HepG2 (cell line): ENCODE measurements around the gene ALDH3A2. TPM values are rescaled to one million over a fixed set of nuclear protein-coding genes. Genes with fewer than 3 reads are reported as not detected.

Experiments
- ATAC-seq: fragments of 200-7000 bp; cut with Tn5 transposase; 3 replicates; pipeline ENCODE4 v1.9.1; 2020; ENCODE audit warnings: mild to moderate bottlenecking, moderate library complexity
- BruUV-seq: library from RNA; stranded (reverse); fragments of 400-500 nt; replicated peaks from 2 replicates; lab custom pipeline; 2021; lab: Mats Ljungman, UMichigan
- CTCF ChIA-PET: fragments of 300-600 bp; formaldehyde crosslinking; extraction: SDS; loops from one replicate; lab custom pipeline; 2021; ENCODE audit warnings: low total read pairs, inconsistent platforms, low intra/inter-chr PET ratio; lab: Yijun Ruan, JAX
- POLR2A ChIA-PET: fragments of 350-600 bp; sonication (Branson Sonifier 250); formaldehyde crosslinking; loops from one replicate; lab custom pipeline; 2020; ENCODE audit warnings: antibody characterized with exemption, inconsistent platforms; lab: Yijun Ruan, JAX
- DNase-seq: peaks from one replicate; pipeline ENCODE4 v3.0.0-alpha.2; 2015; ENCODE audit warnings: low spot score
- FAIRE-seq: peaks from 3 replicates; lab custom pipeline; 2011; peaks lifted over from hg19 to GRCh38; lab: Jason Lieb, UNC
- H2AFZ ChIP-seq: one replicate; pipeline ENCODE4 v1.6.1; 2011; ENCODE audit warnings: low read length, inconsistent platforms
- H3K27ac ChIP-seq: fragments of 300-600 bp; 3 replicates; pipeline ENCODE4 v1.8.0; 2011; ENCODE audit warnings: mixed run types, mild to moderate bottlenecking, mixed read lengths, low read length, inconsistent platforms; ENCODE audit not compliant: insufficient read depth; ENCODE audit errors: extremely low read length
- H3K27me3 ChIP-seq, 2 experiments: fragments of 200-600 bp in 1 of 2; 2 replicates in 1 of 2; 3 replicates in 1 of 2; pipeline versions ENCODE4 v1.6.0 to v1.8.0; 2011; ENCODE audit warnings: low read length in 2 of 2, mild to moderate bottlenecking in 2 of 2, moderate library complexity in 2 of 2, inconsistent platforms in 1 of 2; ENCODE audit not compliant: insufficient read depth in 2 of 2, control insufficient read depth in 1 of 2
- H3K36me3 ChIP-seq, 2 experiments: fragments of 200-600 bp in 1 of 2; replicated peaks in 1 of 2; 2 replicates in 1 of 2; 3 replicates in 1 of 2; pipeline versions ENCODE4 v1.5.1 to v1.8.0; 2011; ENCODE audit warnings: low read length in 2 of 2, inconsistent platforms in 1 of 2; ENCODE audit not compliant: insufficient read depth in 2 of 2, control insufficient read depth in 1 of 2
- H3K4me1 ChIP-seq: 2 replicates; pipeline ENCODE4 v1.5.1; 2012; ENCODE audit warnings: low read length, inconsistent platforms; ENCODE audit not compliant: insufficient read depth
- H3K4me2 ChIP-seq: 2 replicates; pipeline ENCODE4 v1.6.0; 2011; ENCODE audit warnings: low read depth, low read length, inconsistent platforms
- H3K4me3 ChIP-seq, 3 experiments: fragments of 200-600 bp in 1 of 3; sonication (generic), shearing (Covaris generic) in 1 of 3; replicated peaks in 1 of 3; 2 replicates each; pipeline ENCODE4 v1.5.1; 2011 to 2016; ENCODE audit warnings: low read length in 3 of 3, inconsistent platforms in 2 of 3, low read depth in 2 of 3, mild to moderate bottlenecking in 2 of 3, control low read depth in 1 of 3, mixed read lengths in 1 of 3; ENCODE audit not compliant: insufficient read depth in 1 of 3
- H3K79me2 ChIP-seq: one replicate; pipeline ENCODE4 v1.6.1; 2011; ENCODE audit warnings: low read length, inconsistent platforms; ENCODE audit not compliant: insufficient read depth
- H3K9ac ChIP-seq: 2 replicates; pipeline ENCODE4 v1.6.0; 2011; ENCODE audit warnings: mild to moderate bottlenecking, low read depth, low read length, inconsistent platforms; ENCODE audit not compliant: insufficient read depth
- H3K9me3 ChIP-seq: 2 replicates; pipeline ENCODE4 v1.5.1; 2012; ENCODE audit warnings: mild to moderate bottlenecking, low read length
- H4K20me1 ChIP-seq: 2 replicates; pipeline ENCODE4 v1.6.0; 2011; ENCODE audit warnings: inconsistent platforms, mild to moderate bottlenecking, low read length, moderate library complexity; ENCODE audit not compliant: insufficient read depth
- CEBPB ChIP-seq: IDR thresholded peaks from 2 replicates; pipeline ENCODE4 v1.6.1; 2011; ENCODE audit warnings: low read depth, low read length, improper control_type of control experiment, borderline replicate concordance
- CEBPG ChIP-seq: IDR thresholded peaks from 2 replicates; pipeline ENCODE4 v1.6.1; 2016
- DBP ChIP-seq: sonication (generic); formaldehyde crosslinking; IDR thresholded peaks from 2 replicates; pipeline ENCODE4 v1.4.0; 2020; ENCODE audit warnings: missing genetic modification reagents; ENCODE audit errors: not compliant biosample characterization
- EZH2 ChIP-seq: conservative IDR thresholded peaks from 2 replicates; pipeline ENCODE4 v1.6.1; 2012; ENCODE audit warnings: mild to moderate bottlenecking, low read depth, low read length, moderate library complexity
- ZNF383 ChIP-seq: sonication (generic); formaldehyde crosslinking; IDR thresholded peaks from 2 replicates; pipeline ENCODE4 v1.4.0; 2020; ENCODE audit warnings: missing genetic modification reagents, mild to moderate bottlenecking, borderline replicate concordance
- ZNF512 ChIP-seq: sonication (generic); formaldehyde crosslinking; IDR thresholded peaks from 2 replicates; pipeline ENCODE4 v1.4.0; 2020; ENCODE audit warnings: mild to moderate bottlenecking, missing genetic modification reagents
- ZNF7 ChIP-seq: IDR thresholded peaks from 2 replicates; pipeline ENCODE4 v1.6.1; 2016; ENCODE audit warnings: missing biosample characterization, missing genetic modification reagents
- WGBS: methylation state at CpG from one replicate; pipeline ENCODE4 v1.1.6; 2017; ENCODE audit warnings: low lambda C conversion rate; 5-methylcytosine and 5-hydroxymethylcytosine counted together
- in situ Hi-C: cut with HindIII; loops from 2 replicates; pipeline ENCODE4 v1.10.0; 2017; ENCODE audit warnings: low pct_unique_long_range_greater_than_20kb; ENCODE audit not compliant: extremely low pct_ligation_motif_present
- intact Hi-C: fragments of 100-400 bp; cut with micrococcal nuclease; formaldehyde crosslinking; loops from one replicate; pipeline ENCODE4 v1.10.0; 2022; ENCODE audit not compliant: unreplicated experiment
- polyA plus RNA-seq, 8 experiments: library from polyadenylated mRNA; depleted of rRNA in 3 of 8; stranded (reverse) in 7 of 8; unstranded in 1 of 8; fragments of >200 nt; fragmentation: Illumina TruSeq in 4 of 8; extraction: Trizol in 4 of 8; gene quantifications; 2 replicates each; pipeline versions ENCODE4 v1.2.1 to v1.2.3, GENCODE V29; 2011 to 2016; ENCODE audit warnings: low read depth in 4 of 8, missing spikeins in 1 of 8, mixed read lengths in 1 of 8; ENCODE audit not compliant: insufficient read depth in 1 of 8
- total RNA-seq, 5 experiments: library from RNA; depleted of rRNA; stranded (reverse); fragments of >200 nt; fragmentation: Illumina TruSeq; extraction: Trizol; gene quantifications; 2 replicates each; pipeline ENCODE4 v1.2.3, GENCODE V29; 2016; ENCODE audit warnings: low read depth in 1 of 5

ALDH3A2 gene
- total and polyA plus RNA-seq, 2 of the 13 experiments (the other 11 are each of a cell fraction or from before 2014, with no cell fraction given) = 80.8 to 180 TPM

DNA sequence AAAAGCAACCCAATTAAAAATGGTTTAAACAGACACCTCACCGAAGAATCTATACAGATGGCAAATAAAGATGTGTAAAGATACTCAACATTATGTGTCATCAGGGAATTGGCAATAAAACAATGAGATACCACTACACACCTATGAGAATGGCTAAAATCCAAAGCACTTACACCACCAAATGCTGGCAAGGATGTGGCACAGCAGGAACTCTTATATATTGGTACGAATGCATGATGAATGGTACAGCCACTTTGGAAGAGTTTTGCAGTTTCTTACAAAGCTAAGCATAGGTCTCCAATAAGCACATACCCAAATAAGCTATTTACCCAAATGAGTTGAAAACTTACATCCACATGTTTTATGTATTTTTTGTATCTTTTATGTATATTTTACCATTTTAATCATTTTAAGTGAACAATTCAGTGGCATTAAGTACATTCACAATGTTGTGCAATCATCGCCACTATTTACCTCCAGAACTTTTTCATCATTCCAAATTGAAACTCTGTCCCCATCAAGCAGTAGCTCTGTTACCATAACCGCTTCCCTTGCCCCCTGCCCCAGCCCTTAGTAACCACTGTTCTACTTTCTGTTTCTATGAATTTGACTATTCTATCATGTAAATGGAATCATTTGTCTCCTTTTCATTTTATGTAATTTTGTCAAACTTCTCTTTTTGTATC lies 6.7 kb upstream of the ALDH3A2 start:
- no peak for DNase-seq
- ATAC-seq = no peak
- no peak for FAIRE-seq

More for the DNA sequence above, 6.7 kb upstream of the ALDH3A2 start:
- whole genome bisulfite sequencing = 92% methylated on average over 4 of the region's 4 CpGs
- no peak overlapping the region for H3K4me3 ChIP-seq
- peak; percentile 54 for TF ChIP-seq ZNF7 (CRISPR knock-in tag)
- TF ChIP-seq CEBPB = peak; percentile 70; the same call in 1 of the 2 replicates
- TF ChIP-seq DBP = no peak
- no peak for TF ChIP-seq ZNF512 (CRISPR knock-in tag)
- no peak for TF ChIP-seq EZH2
- TF ChIP-seq ZNF383 (CRISPR knock-in tag) = no peak
- TF ChIP-seq CEBPG = peak; percentile 46; the same call in 1 of the 2 replicates
- TF ChIP-seq, all 625 proteins: peak for 3
- BruUV-seq = no TSS peak
- H4K20me1 ChIP-seq = no peaks in the 10 kb centered on the region
- no peaks in the 10 kb centered on the region for H3K36me3 ChIP-seq
- H3K4me1 ChIP-seq = peaks cover 55% of the 10 kb centered on the region
- no peak overlapping the region for H3K27ac ChIP-seq
- in situ Hi-C loops (no loop called here), intact Hi-C loops (loop anchor here (10.0 kb wide), 3 partner anchors 47 to 123 kb away; no protein-coding TSS in a partner anchor)
- no peaks in the 10 kb centered on the region for H3K27me3 ChIP-seq
- H3K4me2 ChIP-seq = no peak overlapping the region
- no peak overlapping the region for H3K9ac ChIP-seq
- no peaks in the 10 kb centered on the region for H3K79me2 ChIP-seq
- H2AFZ ChIP-seq = no peak overlapping the region
- no peaks in the 10 kb centered on the region for H3K9me3 ChIP-seq
- ChIA-PET CTCF (no interaction called here), POLR2A (interaction anchor here (1.1 to 1.6 kb wide), 2 partner anchors 10 to 18 kb away, joined by 3 read pairs; no protein-coding TSS in a partner anchor)
